GM06990 (cell line): ENCODE measurements around the gene EFNA3.

Experiments used
- DNase-seq: peaks from one replicate; pipeline ENCODE4 v3.0.0-alpha.2; 2011; ENCODE audit not compliant: insufficient read length; ENCODE audit errors: extremely low read depth
- H3K27me3 ChIP-seq: replicated peaks from 2 replicates; pipeline ENCODE4 v1.6.0; 2011; ENCODE audit warnings: low read length; ENCODE audit not compliant: control insufficient read depth, insufficient read depth
- H3K36me3 ChIP-seq: 2 replicates; pipeline ENCODE4 v1.5.1; 2011; ENCODE audit warnings: low read length; ENCODE audit not compliant: control insufficient read depth, insufficient read depth
- H3K4me3 ChIP-seq: replicated peaks from 2 replicates; pipeline ENCODE4 v1.5.1; 2011; ENCODE audit warnings: low read depth, mild to moderate bottlenecking, control low read depth, low read length
- TF ChIP-seq, protein P1 (sequence below): IDR thresholded peaks from 2 replicates; pipeline ENCODE4 v1.5.1; 2011; ENCODE audit warnings: low read length, control low read depth, mild to moderate bottlenecking, inconsistent platforms; ENCODE audit not compliant: insufficient read depth, poor library complexity, severe bottlenecking

The EFNA3 gene

DNA sequence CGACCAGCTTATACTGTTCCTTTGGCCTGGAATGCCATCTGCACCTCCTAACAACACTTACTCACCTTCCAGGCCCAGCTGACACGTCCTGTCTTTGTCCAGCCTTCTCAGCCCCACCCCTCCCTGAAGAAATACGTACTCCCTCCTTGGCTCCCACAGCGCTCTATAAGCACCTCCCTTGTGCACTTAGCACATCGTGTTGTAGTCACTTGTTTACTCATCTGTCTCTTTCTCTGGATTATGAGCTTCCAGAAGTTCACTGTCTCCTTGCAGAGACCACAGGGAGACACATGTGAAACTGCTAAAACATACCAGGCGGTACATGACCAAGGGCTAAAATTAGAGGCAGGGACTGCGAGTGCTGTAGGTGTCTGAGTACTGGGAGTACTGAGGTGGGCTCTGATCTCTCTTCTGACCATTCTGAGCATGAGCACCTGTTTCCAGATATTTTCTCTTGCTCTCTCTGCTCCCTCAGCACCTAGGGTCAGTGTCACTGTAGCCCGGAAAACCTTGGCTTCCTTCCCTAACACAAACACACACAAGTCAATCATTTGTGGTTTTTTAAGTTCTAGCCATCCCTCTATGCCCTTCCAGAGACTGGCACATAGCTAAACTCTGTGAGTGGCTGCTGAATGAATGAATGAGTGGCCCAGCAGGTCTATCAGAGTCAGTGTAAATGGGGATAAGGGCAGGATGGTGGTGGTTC lies 39.9 kb upstream of the EFNA3 start:
- no peak for DNase-seq
- H3K27me3 ChIP-seq, result peaks cover 3% of the 10 kb centered on the region
- TF ChIP-seq, protein P1, sequence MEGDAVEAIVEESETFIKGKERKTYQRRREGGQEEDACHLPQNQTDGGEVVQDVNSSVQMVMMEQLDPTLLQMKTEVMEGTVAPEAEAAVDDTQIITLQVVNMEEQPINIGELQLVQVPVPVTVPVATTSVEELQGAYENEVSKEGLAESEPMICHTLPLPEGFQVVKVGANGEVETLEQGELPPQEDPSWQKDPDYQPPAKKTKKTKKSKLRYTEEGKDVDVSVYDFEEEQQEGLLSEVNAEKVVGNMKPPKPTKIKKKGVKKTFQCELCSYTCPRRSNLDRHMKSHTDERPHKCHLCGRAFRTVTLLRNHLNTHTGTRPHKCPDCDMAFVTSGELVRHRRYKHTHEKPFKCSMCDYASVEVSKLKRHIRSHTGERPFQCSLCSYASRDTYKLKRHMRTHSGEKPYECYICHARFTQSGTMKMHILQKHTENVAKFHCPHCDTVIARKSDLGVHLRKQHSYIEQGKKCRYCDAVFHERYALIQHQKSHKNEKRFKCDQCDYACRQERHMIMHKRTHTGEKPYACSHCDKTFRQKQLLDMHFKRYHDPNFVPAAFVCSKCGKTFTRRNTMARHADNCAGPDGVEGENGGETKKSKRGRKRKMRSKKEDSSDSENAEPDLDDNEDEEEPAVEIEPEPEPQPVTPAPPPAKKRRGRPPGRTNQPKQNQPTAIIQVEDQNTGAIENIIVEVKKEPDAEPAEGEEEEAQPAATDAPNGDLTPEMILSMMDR, result no peak
- H3K36me3 ChIP-seq, result no peaks in the 10 kb centered on the region
- no peak overlapping the region for H3K4me3 ChIP-seq

DNA sequence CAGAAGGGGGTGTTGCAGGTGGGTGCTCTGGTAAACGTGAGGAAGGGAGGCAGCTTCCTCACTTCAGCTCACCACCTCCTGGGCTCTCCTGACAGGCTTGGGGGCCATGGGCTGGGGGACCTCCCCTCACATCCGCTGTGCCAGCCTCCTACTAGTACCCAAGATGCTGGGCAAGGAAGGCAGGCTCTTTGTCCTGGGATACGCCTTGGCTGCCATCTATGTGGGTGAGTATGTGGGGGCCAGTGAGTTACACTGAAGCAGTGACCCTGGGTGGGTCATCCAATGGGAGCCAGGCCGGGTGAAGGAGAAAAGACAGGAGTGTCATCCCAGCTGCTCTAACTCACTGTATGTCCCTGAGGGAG lies 39.3 kb upstream of the EFNA3 start:
- Histone ChIP-seq H3K27me3 (peaks cover 3% of the 10 kb centered on the region), H3K4me3 (no peak overlapping the region), H3K36me3 (no peaks in the 10 kb centered on the region)
- DNase-seq, result no peak
- TF ChIP-seq, protein P1, result no peak

DNA sequence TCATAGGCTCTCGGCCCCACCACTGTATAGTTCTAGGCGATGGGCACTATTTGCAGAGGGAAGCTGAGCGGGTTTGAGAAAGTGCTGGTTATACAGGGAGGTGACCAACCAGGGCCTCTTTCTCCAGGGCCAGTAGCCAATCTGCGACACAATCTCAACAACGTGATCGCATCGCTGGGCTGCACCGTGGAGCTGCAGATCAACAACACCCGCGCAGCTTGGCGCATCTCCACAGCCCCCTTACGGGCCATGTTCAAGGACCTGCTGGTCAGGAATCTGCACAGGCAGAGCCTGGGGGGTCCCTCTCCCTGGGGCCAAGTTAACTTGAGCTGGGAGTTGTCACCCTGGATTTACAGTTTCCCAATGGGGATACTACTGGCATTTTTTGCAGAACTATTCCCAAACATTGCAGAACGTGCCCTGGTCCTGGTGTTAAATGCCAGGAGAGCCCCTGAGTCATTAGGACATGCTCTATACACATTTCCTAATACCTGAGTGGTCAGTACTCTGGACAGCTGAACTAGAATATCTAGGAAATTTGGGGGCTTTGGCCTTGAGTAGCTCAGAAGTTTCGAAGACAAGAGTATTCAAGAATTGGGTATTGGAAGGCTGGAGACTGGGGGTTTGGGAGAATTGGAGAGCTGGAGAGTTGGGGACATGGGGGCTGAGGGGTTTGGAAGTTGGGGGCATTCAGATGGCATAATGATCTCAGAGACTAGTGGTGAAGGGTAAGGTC lies 38.1 kb upstream of the EFNA3 start:
- no peaks in the 10 kb centered on the region; the same call in none of the 2 replicates for H3K27me3 ChIP-seq
- TF ChIP-seq, protein P1, result no peak
- H3K4me3 ChIP-seq, result no peak overlapping the region
- no peak for DNase-seq
- no peaks in the 10 kb centered on the region for H3K36me3 ChIP-seq

DNA sequence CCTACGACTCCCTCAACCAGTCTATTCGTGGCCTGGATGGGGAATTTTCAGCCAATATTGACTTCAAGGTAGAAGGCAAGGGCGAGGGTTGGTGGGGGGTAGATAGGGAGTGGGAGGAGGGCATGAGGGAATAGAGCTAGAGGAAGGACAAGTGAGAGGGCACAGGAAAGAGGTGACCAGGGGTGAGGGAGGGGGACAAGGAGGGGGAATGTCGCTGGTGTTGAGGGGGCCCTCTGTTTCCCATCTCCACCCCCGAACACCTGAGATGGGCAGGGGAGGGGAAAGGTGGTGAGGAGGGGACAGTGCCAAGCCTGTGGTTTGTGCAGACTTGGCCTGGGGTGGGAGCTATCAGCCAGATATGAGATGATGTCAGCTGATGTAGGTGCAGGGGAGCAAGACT lies 35.8 kb upstream of the EFNA3 start:
- Histone ChIP-seq H3K27me3 (no peaks in the 10 kb centered on the region; the same call in none of the 2 replicates), H3K36me3 (no peaks in the 10 kb centered on the region), H3K4me3 (no peak overlapping the region)
- no peak for DNase-seq
- TF ChIP-seq, protein P1, result no peak

DNA sequence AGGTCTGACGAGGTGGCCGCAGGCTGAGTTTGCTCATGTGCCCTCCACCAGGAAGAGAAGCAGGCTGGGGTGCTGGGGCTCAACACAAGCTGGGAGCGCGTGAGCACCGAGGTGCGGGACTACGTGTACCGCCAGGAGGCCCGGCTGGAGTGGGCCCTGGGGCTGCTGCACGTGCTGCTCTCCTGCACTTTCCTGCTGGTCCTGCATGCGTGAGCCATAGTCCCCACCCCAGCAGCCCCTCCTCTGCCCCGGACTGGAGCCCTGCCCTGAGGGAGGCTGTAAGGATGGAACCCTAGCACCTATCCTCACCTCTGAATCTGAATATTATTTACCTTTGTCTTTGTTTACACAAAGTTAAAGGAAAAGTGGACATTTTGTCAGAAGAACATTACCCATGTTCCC lies 35.3 kb upstream of the EFNA3 start:
- Histone ChIP-seq H3K27me3 (no peaks in the 10 kb centered on the region; the same call in none of the 2 replicates), H3K4me3 (no peak overlapping the region), H3K36me3 (no peaks in the 10 kb centered on the region)
- TF ChIP-seq, protein P1, result no peak
- no peak for DNase-seq
